Activated B cell treated with CpG ODN at 0.5 μM for 24 hours (primary cell): ENCODE measurements around the gene GDI1. TPM values are rescaled to one million over a fixed set of nuclear protein-coding genes. Genes with fewer than 3 reads are reported as not detected.
"Not testable (repeated sequence)": the region's sequence is repeated elsewhere in the genome, so short reads cannot be mapped to it uniquely, and the experiment has no call there.

Source experiments
- ATAC-seq: fragments of 200-7000 bp; cut with Tn5 transposase; one replicate; pipeline ENCODE4 v1.10.0; 2021; ENCODE audit warnings: low read depth, mild to moderate bottlenecking, moderate library complexity
- CTCF ChIA-PET: fragments of 350-600 bp; sonication (Branson Sonifier 250); formaldehyde crosslinking; loops from one replicate; lab custom pipeline; 2021; ENCODE audit warnings: antibody characterized with exemption; lab: Charles Lee
- POLR2A ChIA-PET: fragments of 350-600 bp; sonication (Branson Sonifier 250); formaldehyde crosslinking; loops from one replicate; lab custom pipeline; 2021; ENCODE audit warnings: antibody characterized with exemption; lab: Charles Lee
- DNase-seq: peaks from one replicate; pipeline ENCODE4 v3.0.0; 2022
- H3K27ac Mint-ChIP-seq: one replicate; pipeline ENCODE4 v1.8.0; 2020; ENCODE audit warnings: mixed read lengths
- H3K27me3 Mint-ChIP-seq: one replicate; pipeline ENCODE4 v1.8.0; 2021; ENCODE audit warnings: mixed read lengths
- H3K36me3 Mint-ChIP-seq: one replicate; pipeline ENCODE4 v1.8.0; 2021; ENCODE audit warnings: low read depth, mixed read lengths
- H3K4me1 Mint-ChIP-seq: one replicate; pipeline ENCODE4 v1.8.0; 2021; ENCODE audit warnings: mixed read lengths
- H3K4me3 Mint-ChIP-seq: one replicate; pipeline ENCODE4 v1.8.0; 2020; ENCODE audit warnings: mild to moderate bottlenecking, mixed read lengths
- H3K9me3 Mint-ChIP-seq: one replicate; pipeline ENCODE4 v1.8.0; 2020; ENCODE audit warnings: mixed read lengths
- CTCF ChIP-seq: fragments of 200-600 bp; IDR thresholded peaks from one replicate; pipeline ENCODE4 v1.8.0; 2022; ENCODE audit warnings: antibody characterized with exemption, mild to moderate bottlenecking
- intact Hi-C: fragments of 100-400 bp; cut with micrococcal nuclease; formaldehyde crosslinking; loops from one replicate; pipeline ENCODE4 v1.15.1; 2024
- total RNA-seq: library from RNA; stranded (reverse); gene quantifications from 2 replicates; pipeline ENCODE4 v1.2.3, GENCODE V29; 2022

GDI1 gene
- total RNA-seq, result 112 and 127 TPM in 2 replicates

DNA sequence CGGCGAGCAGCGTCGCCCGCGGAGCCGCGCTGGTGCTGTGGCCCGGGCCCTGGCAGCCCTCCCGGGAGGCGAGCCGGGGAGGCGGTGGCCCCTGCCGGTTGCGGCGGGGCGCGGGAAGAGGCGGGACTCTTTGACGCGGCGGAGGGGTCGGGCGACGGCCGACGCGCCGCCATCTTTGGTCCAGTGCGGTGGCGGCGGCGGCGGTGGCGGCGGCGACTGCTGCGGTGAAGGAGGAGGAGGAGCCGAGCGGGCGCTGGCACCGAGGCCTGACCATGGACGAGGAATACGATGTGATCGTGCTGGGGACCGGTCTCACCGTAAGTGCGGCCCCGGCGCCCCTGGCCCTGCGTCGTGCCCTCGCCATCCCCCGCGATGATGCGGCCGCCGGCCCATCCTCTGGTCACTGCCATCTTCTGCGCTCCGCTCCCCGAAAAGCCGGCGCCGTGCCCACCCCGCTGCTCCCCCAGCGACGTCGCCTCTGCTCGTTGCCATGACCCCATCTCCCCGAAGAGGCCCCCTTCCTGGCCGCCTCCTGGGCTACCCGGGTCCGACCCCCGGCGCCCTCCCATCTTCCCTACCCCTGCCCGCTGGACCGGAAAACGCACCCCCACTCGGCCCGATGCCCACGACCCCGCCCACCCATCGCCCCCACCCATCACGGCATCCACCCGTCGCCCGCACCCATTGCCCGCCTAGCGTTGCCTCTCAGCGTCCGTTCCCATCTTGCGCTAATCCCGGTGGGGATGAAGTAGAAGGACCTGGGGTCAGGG, at the start of gene GDI1:
TSS of gene GDI1 (plus strand) at position 172 of the 770 bp plus-strand sequence. CDS start at position 273, 101 bp downstream.
- peak; percentile 62 for DNase-seq
- peaks cover 47% of the 10 kb centered on the region for H3K36me3 Mint-ChIP-seq
- H3K4me3 Mint-ChIP-seq, result peak within 1 kb of the TSS; percentile 88
- peak within 1 kb of the TSS; percentile 86 for H3K27ac Mint-ChIP-seq
- intact Hi-C loops, result loop anchor here (1.0 to 5.0 kb wide), 4 partner anchors 9 to 42 kb away; partner anchors contain the start of genes ATP6AP1, LAGE3 and RPL10
- CTCF ChIA-PET, result no interaction called here
- H3K4me1 Mint-ChIP-seq, result peaks cover 22% of the 10 kb centered on the region
- POLR2A ChIA-PET, result interaction anchor here (1.0 kb wide), 1 partner anchor 9 kb away, joined by 3 read pairs; the partner anchor contains the start of gene ATP6AP1
- no peaks in the 10 kb centered on the region for H3K27me3 Mint-ChIP-seq
- peak; percentile 69 for ATAC-seq
- no peaks in the 10 kb centered on the region for H3K9me3 Mint-ChIP-seq
- TF ChIP-seq CTCF, result no peak

GRCh38 chrX:154388094-154388493, 48.9 kb upstream of the GDI1 start:
- H3K27ac Mint-ChIP-seq, DNase-seq, CTCF ChIA-PET, intact Hi-C loops, H3K27me3 Mint-ChIP-seq, H3K36me3 Mint-ChIP-seq, H3K9me3 Mint-ChIP-seq, H3K4me3 Mint-ChIP-seq, POLR2A ChIA-PET, H3K4me1 Mint-ChIP-seq: not testable (repeated sequence)
- peak; percentile 23 for ATAC-seq

GRCh38 chrX:154388649-154389048, 48.3 kb upstream of the GDI1 start:
- H3K27ac Mint-ChIP-seq, H3K4me3 Mint-ChIP-seq, DNase-seq, CTCF ChIA-PET, H3K9me3 Mint-ChIP-seq, H3K4me1 Mint-ChIP-seq, POLR2A ChIA-PET, H3K27me3 Mint-ChIP-seq, intact Hi-C loops, H3K36me3 Mint-ChIP-seq: not testable (repeated sequence)
- ATAC-seq, result peak; percentile 14

DNA sequence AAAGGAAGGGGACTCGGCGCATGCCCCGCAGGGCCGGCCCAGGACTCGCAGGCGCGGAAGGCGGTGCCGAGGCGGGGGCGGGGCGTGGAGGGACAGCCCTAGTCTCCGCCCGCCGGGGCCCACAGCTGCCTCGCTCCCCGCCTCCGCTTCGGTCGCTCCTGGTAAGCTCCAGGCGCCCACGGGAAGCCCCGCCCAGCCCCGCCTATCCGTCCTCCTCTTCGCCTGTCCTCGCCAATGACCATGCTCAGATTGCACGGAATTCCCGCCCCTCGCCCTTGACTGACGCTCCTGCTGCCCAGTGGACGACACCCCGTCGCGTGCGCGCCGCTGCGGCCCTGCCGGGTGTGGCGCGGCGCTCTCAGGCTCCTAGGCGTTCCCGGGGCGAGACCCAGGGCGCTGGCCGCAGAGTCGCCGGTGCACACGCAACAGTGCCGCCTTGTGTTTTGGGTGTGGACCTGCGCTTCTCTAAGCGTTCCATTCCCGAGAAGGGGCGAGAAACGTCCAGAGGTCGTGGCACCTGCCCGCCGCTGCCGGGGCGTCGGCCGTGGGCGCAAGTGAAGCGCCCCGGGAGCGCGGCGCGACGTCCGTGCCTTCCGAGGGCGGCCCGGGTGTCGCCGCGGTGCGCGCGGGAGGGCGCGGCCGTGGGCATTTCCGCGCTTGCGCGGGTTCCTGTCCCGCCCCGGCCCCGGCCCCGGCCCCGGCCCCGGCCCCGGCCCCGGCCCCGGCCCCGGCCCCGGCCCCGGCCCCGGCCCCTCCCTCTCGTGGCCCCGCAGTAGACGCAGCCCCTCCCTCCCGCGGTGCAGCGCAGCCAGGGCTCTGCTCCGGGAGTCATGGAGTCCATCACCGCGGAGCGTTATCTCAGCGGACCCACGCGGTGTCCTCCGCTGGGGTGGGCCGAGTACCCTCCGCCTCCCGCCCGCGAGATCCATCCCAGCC, 46.9 kb upstream of the GDI1 start:
- H3K4me3 Mint-ChIP-seq, H3K4me1 Mint-ChIP-seq, H3K9me3 Mint-ChIP-seq, H3K27ac Mint-ChIP-seq, intact Hi-C loops, H3K27me3 Mint-ChIP-seq, H3K36me3 Mint-ChIP-seq, CTCF ChIA-PET, POLR2A ChIA-PET: not testable (repeated sequence)
- DNase-seq (peak; percentile 30), ATAC-seq (peak; percentile 74)

GRCh38 chrX:154396363-154396762, 40.6 kb upstream of the GDI1 start:
- POLR2A ChIA-PET, result interaction anchor here (2.4 to 6.2 kb wide), 2 partner anchors 13 to 14 kb away, joined by 20 to 125 read pairs; partner anchors contain the start of genes DNASE1L1 and TAFAZZIN
- Mint-ChIP-seq H3K36me3 (peaks cover 33% of the 10 kb centered on the region), H3K4me1 (peaks cover 26% of the 10 kb centered on the region), H3K4me3 (peak overlapping the region; percentile 97)
- intact Hi-C loops, result loop anchor here (5.0 kb wide), 4 partner anchors 41 to 136 kb away; partner anchors contain the start of genes GDI1, LAGE3 and SLC10A3
- H3K27ac Mint-ChIP-seq, CTCF ChIA-PET, H3K9me3 Mint-ChIP-seq, ATAC-seq, DNase-seq, H3K27me3 Mint-ChIP-seq: not testable (repeated sequence)

GRCh38 chrX:154396973-154397887, 39.7 kb upstream of the GDI1 start:
- ChIA-PET CTCF (interaction anchor here (1.3 kb wide), 1 partner anchor 32 kb away, joined by 4 read pairs; no protein-coding TSS in a partner anchor), POLR2A (interaction anchor here (0.5 to 6.2 kb wide), 33 partner anchors 12 to 473 kb away, joined by 3 to 125 read pairs (median 5); partner anchors contain the start of genes ARHGAP4, ATP6AP1, DNASE1L1 and EMD)
- H3K27me3 Mint-ChIP-seq, result no peaks in the 10 kb centered on the region
- peak overlapping the region; percentile 99 for H3K27ac Mint-ChIP-seq
- ATAC-seq (peak; percentile 66), DNase-seq (peak; percentile 65)
- H3K9me3 Mint-ChIP-seq, result no peaks in the 10 kb centered on the region
- peaks cover 26% of the 10 kb centered on the region for H3K4me1 Mint-ChIP-seq
- no peak for TF ChIP-seq CTCF
- intact Hi-C loops, result loop anchor here (5.0 kb wide), 4 partner anchors 40 to 135 kb away; partner anchors contain the start of genes GDI1, LAGE3 and SLC10A3
- peaks cover 36% of the 10 kb centered on the region for H3K36me3 Mint-ChIP-seq
- peak overlapping the region; percentile 97 for H3K4me3 Mint-ChIP-seq
